Sigmoid colon (tissue), 3 donors: ENCODE results near the gene VWA5B1.

Experiments
- POLR2A ChIP-seq, 2 donors: fragments of 450-650 bp; IDR thresholded peaks; one replicate each; pipeline ENCODE4 v1.6.1; 2016; ENCODE audit warnings: antibody characterized with exemption in 2 of 2, mild to moderate bottlenecking in 2 of 2, moderate library complexity in 2 of 2
- TF ChIP-seq, protein P1 (sequence below), 4 experiments: fragments of 450-650 bp in 3 of 4; fragments of 200-600 bp in 1 of 4; IDR thresholded peaks; one replicate each; pipeline ENCODE4 v1.5.1; 2016 to 2019; ENCODE audit warnings: antibody characterized with exemption in 4 of 4, mild to moderate bottlenecking in 3 of 4, moderate library complexity in 2 of 4

DNA sequence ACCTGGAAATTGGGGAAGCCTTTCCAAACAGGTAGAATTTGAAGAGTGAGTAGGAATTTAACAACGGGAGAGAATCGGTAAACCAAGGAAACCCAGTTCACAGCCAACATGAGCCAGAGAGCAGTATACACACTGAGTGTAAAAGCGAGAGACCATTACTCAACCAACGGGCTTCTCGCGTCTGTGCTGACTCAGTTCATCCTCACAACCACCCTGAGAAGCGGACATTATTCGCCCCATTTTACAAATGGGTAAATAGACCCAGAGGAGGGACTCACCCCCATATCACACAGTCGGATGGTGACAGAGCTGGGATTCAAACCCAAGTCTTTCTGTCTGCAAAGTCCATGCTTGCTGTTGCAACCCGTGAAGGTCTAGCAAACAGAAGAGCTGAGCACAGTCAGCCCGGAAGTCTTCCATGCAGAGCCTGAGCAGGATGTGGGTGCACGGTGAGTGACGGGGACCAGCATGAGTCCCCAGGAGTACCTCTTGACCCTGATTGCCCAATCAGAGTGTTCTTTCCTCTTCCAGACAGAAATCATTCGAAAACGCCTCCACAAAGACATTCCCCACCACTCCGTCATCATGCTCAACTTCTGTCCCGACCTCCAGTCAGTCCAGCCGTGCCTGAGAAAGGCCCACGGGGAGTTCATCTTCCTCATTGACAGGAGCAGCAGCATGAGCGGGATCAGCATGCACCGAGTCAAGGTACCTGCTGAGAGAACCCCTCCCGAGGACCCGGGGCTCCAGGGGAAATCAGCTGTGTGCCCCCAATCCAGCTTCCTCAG lies 32.3 kb downstream of the VWA5B1 start:
- TF ChIP-seq, protein P1, sequence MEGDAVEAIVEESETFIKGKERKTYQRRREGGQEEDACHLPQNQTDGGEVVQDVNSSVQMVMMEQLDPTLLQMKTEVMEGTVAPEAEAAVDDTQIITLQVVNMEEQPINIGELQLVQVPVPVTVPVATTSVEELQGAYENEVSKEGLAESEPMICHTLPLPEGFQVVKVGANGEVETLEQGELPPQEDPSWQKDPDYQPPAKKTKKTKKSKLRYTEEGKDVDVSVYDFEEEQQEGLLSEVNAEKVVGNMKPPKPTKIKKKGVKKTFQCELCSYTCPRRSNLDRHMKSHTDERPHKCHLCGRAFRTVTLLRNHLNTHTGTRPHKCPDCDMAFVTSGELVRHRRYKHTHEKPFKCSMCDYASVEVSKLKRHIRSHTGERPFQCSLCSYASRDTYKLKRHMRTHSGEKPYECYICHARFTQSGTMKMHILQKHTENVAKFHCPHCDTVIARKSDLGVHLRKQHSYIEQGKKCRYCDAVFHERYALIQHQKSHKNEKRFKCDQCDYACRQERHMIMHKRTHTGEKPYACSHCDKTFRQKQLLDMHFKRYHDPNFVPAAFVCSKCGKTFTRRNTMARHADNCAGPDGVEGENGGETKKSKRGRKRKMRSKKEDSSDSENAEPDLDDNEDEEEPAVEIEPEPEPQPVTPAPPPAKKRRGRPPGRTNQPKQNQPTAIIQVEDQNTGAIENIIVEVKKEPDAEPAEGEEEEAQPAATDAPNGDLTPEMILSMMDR (IDR thresholded peaks at IDR 0.05) = no peak
- no peak for TF ChIP-seq POLR2A (IDR thresholded peaks at IDR 0.05)
